ENCODE data around the gene TLE6. TPM values are rescaled to one million over a fixed set of nuclear protein-coding genes. Genes with fewer than 3 reads are reported as not detected.

Gene TLE6
- total RNA-seq, 6 donors from 2014 or later = 4.1 to 49.2 (median 5.4) TPM

DNA sequence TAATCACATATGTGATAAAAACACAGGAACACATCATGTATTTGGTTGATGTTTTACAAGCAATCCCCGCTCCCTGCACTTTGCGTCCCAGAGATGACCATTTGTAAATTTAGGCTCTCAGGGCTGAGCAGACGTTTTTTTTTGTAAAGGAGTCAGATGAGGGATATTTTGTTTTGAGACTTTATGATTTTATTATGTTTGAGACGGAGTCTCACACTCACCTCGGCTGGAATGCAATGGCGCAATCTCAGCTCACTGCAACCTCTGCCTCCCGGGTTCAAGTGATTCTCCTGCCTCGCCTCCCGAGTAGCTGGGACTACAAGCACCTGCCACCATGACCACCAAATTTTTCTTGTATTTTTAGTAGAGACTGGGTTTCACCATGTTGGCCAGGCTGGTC, 1.4 kb downstream of the TLE6 start:
- no peak overlapping the region for H3K4me3 ChIP-seq
- H3K36me3 ChIP-seq = no peaks in the 10 kb centered on the region
- no peaks in the 10 kb centered on the region for H3K9me3 ChIP-seq
- H3K4me1 ChIP-seq = peaks cover 61 to 80% (median 75%) of the 10 kb centered on the region in 4 donors
- DNase-seq = peak in 1 of 2 donors; percentile 32
- H3K27me3 ChIP-seq = no peaks in the 10 kb centered on the region
- TF ChIP-seq, protein P1, sequence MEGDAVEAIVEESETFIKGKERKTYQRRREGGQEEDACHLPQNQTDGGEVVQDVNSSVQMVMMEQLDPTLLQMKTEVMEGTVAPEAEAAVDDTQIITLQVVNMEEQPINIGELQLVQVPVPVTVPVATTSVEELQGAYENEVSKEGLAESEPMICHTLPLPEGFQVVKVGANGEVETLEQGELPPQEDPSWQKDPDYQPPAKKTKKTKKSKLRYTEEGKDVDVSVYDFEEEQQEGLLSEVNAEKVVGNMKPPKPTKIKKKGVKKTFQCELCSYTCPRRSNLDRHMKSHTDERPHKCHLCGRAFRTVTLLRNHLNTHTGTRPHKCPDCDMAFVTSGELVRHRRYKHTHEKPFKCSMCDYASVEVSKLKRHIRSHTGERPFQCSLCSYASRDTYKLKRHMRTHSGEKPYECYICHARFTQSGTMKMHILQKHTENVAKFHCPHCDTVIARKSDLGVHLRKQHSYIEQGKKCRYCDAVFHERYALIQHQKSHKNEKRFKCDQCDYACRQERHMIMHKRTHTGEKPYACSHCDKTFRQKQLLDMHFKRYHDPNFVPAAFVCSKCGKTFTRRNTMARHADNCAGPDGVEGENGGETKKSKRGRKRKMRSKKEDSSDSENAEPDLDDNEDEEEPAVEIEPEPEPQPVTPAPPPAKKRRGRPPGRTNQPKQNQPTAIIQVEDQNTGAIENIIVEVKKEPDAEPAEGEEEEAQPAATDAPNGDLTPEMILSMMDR (IDR thresholded peaks at IDR 0.05) = no peak
- TF ChIP-seq EP300 (IDR thresholded peaks at IDR 0.05) (no peak), POLR2AphosphoS5 (IDR thresholded peaks at IDR 0.05) (no peak), POLR2A (IDR thresholded peaks at IDR 0.05) (no peak)
- peak overlapping the region in 3 of 4 donors; percentile 70 to 82 (median 78) for H3K27ac ChIP-seq
- no peak for ATAC-seq (ENCODE audit: low FRiP score in 2 of 2)
- WGBS, 2 donors = 61 to 79% methylated on average over 9 of the region's 9 CpGs

DNA sequence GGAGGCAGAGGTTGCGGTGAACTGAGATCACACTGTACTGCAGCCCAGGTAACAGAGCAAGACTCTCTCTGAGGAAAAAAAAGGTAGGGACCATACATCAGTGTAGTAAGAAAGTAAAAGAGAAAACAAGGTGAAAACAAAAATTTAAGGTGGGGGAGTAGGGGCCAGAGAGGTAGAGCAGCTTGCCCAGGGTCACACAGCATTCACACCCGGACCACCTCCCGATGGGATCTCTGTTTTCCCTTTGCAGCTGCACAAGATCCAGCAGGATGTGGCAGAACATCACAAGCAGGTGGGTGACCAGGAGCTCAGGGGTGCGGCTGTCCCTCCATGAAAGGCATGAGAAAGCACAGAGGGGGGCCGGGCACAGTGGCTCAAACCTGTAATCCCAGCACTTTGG, 4.5 kb downstream of the TLE6 start:
- 85 to 86% methylated on average over 5 of the region's 5 CpGs for WGBS, 2 donors
- Histone ChIP-seq H3K36me3 (no peaks in the 10 kb centered on the region), H3K4me3 (no peak overlapping the region), H3K27ac (peak overlapping the region; percentile 28 to 90 (median 76)), H3K27me3 (no peaks in the 10 kb centered on the region), H3K4me1 (peaks cover 38 to 57% (median 52%) of the 10 kb centered on the region in 4 donors), H3K9me3 (no peaks in the 10 kb centered on the region)
- DNase-seq = no peak
- no peak for TF ChIP-seq POLR2A (IDR thresholded peaks at IDR 0.05)
- TF ChIP-seq, protein P1 (IDR thresholded peaks at IDR 0.05) = no peak
- no peak for TF ChIP-seq EP300 (IDR thresholded peaks at IDR 0.05)
- no peak for TF ChIP-seq POLR2AphosphoS5 (IDR thresholded peaks at IDR 0.05)
- no peak for ATAC-seq (ENCODE audit: low FRiP score in 2 of 2)

DNA sequence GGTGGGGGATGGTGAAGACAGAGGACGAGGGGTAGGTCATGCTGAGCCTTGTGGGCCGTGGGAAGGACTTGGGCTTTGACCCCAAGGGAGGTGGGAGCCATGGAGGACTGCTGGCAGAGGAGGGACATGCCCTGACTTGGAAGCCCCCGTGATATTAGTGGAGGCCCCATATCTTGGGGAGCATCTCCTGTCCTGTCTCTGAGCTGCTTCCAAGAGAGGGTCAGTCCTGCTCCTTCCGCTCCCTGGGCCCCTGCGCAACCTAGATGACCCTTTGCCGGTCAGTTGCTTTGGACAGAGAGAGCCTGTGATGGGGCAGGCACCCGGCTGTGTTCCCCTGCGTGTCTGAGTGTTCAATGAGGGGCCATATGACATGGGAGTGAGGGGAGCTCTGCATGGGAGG, 5.2 kb downstream of the TLE6 start:
- 15 to 32% methylated on average over 3 to 5 of the region's 8 CpGs for WGBS, 2 donors
- Histone ChIP-seq H3K36me3 (no peaks in the 10 kb centered on the region), H3K4me1 (peaks cover 33 to 50% (median 45%) of the 10 kb centered on the region in 4 donors), H3K4me3 (no peak overlapping the region), H3K9me3 (no peaks in the 10 kb centered on the region), H3K27me3 (no peaks in the 10 kb centered on the region), H3K27ac (peak overlapping the region; percentile 68 to 90 (median 86))
- TF ChIP-seq, protein P1 (IDR thresholded peaks at IDR 0.05) = no peak
- TF ChIP-seq EP300 (IDR thresholded peaks at IDR 0.05) (no peak), POLR2AphosphoS5 (IDR thresholded peaks at IDR 0.05) (no peak), POLR2A (IDR thresholded peaks at IDR 0.05) (no peak)
- DNase-seq (no peak), ATAC-seq (ENCODE audit: low FRiP score in 2 of 2) (peak; percentile 22 to 23)

DNA sequence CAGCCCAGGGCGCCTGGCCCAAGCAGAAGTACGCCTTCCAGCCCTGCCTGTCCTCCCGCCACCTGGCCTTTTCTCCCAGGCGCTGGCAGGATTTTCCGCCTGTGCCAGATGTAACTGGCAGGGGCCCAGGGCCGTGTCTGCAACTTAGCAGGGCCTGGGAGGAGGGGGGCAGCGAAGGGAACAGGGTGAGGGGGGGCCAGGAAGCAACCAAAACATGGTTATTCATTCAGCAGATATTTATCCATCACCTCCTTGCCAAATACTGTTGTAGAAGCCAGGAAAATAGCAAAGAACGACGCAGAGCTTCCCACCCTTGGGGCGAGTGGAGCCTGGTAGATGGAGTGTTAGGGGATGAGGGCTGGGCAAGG, 5.6 kb downstream of the TLE6 start:
- WGBS, 2 donors = 1 to 12% methylated on average over 4 to 9 of the region's 10 CpGs
- Histone ChIP-seq H3K4me3 (no peak overlapping the region), H3K27ac (peak overlapping the region; percentile 68 to 90 (median 86)), H3K4me1 (peaks cover 29 to 46% (median 41%) of the 10 kb centered on the region in 4 donors), H3K9me3 (no peaks in the 10 kb centered on the region), H3K36me3 (no peaks in the 10 kb centered on the region), H3K27me3 (no peaks in the 10 kb centered on the region)
- peak; percentile 59 to 73 for TF ChIP-seq POLR2AphosphoS5 (IDR thresholded peaks at IDR 0.05)
- TF ChIP-seq EP300 (IDR thresholded peaks at IDR 0.05) = no peak
- DNase-seq = peak; percentile 79 to 86
- peak; percentile 70 for ATAC-seq (ENCODE audit: low FRiP score in 2 of 2)

DNA sequence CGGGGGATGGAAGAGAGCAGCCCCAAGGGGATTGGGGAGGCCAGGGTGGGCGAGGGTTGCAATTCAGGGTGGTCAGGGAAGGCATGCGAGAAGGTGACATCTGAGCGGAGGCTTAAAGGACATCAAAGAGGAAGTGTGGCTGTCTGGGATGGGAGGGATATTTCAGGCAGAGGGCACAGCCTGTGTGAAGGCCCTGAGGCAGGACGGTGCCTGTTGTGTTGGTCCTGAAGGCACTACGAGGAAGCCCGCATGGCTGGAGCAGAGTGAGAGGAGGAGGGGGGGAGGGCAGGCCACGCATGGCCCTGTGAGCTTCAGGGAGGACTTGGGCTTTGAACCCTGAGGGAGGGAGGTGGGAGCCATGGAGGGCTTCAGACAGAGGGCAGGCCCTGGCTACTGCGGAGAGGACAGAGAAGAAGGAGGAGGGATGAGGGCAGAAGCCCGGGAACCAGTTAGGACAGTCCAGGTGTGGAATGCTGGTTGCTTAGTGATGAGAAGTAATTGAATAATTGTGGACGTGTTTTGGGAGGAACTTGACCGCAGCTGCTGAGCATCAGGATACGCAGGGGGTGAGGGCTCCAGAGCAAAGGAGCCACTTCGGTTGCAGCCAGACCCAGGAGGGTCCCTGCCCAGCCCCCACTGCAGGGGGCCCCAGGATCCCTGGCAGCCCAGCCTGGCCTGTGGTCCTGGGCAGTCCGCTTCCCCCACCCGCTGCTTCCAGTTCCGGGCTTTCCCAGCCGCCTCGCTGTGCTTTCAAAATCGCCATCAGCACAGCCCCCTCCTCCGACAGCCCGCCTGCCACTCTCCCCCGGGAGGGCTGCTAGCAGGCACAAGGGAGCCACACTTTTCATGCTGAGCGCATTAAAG, 6.2 kb downstream of the TLE6 start:
- peak overlapping the region; percentile 68 to 90 (median 86) for H3K27ac ChIP-seq
- no peaks in the 10 kb centered on the region for H3K36me3 ChIP-seq
- H3K9me3 ChIP-seq = no peaks in the 10 kb centered on the region
- peak; percentile 42 to 62 for ATAC-seq (ENCODE audit: low FRiP score in 2 of 2)
- no peaks in the 10 kb centered on the region for H3K27me3 ChIP-seq
- H3K4me1 ChIP-seq = peaks cover 25 to 40% (median 35%) of the 10 kb centered on the region in 4 donors
- TF ChIP-seq, protein P1 (IDR thresholded peaks at IDR 0.05) = no peak
- peak; percentile 29 to 75 for TF ChIP-seq POLR2AphosphoS5 (IDR thresholded peaks at IDR 0.05)
- TF ChIP-seq POLR2A (IDR thresholded peaks at IDR 0.05) = no peak
- peak in 1 of 4 donors; percentile 77 for TF ChIP-seq EP300 (IDR thresholded peaks at IDR 0.05)
- peak in 1 of 2 donors; percentile 66 for DNase-seq
- H3K4me3 ChIP-seq = peak overlapping the region in 3 of 4 donors; percentile 35 to 46 (median 44)
- 10 to 15% methylated on average over 14 to 24 of the region's 24 CpGs for WGBS, 2 donors

Measured in upper lobe of left lung (tissue), 6 donors.